GM23338 (cell line): ENCODE results near the gene PIM1. TPM values are rescaled to one million over a fixed set of nuclear protein-coding genes. Genes with fewer than 3 reads are reported as not detected.
A peak's percentile ranks its signal among the peaks of the same experiment; 100 is the strongest.

Experiments
- ATAC-seq: fragments of 200-7000 bp; cut with Tn5 transposase; 3 replicates; pipeline ENCODE4 v1.9.1; 2020
- DNase-seq: peaks from one replicate; pipeline ENCODE4 v3.0.0-alpha.2; 2015; ENCODE audit warnings: low spot score
- H2AFZ ChIP-seq: fragments of 200-600 bp; sonication (generic); 2 replicates; pipeline ENCODE4 v1.8.0; 2016; ENCODE audit warnings: antibody characterized with exemption, mild to moderate bottlenecking, moderate library complexity
- H3F3A ChIP-seq: fragments of 200-600 bp; sonication (generic); replicated peaks from 2 replicates; pipeline ENCODE4 v1.8.0; 2017; ENCODE audit warnings: antibody characterized with exemption, mixed run types, low read depth
- H3K27ac ChIP-seq: fragments of 200-600 bp; sonication (generic); 2 replicates; pipeline ENCODE4 v1.6.1; 2016; ENCODE audit warnings: low read depth
- H3K27me3 ChIP-seq: fragments of 200-600 bp; sonication (generic); 2 replicates; pipeline ENCODE4 v1.8.0; 2016; ENCODE audit warnings: mild to moderate bottlenecking, mixed run types, moderate library complexity; ENCODE audit not compliant: insufficient read depth
- H3K36me3 ChIP-seq: fragments of 200-600 bp; sonication (generic); 2 replicates; pipeline ENCODE4 v1.8.0; 2016; ENCODE audit warnings: mild to moderate bottlenecking; ENCODE audit not compliant: insufficient read depth
- H3K4me1 ChIP-seq: fragments of 200-600 bp; sonication (generic); 2 replicates; pipeline ENCODE4 v1.8.0; 2016; ENCODE audit warnings: mild to moderate bottlenecking, moderate library complexity; ENCODE audit not compliant: insufficient read depth
- H3K4me2 ChIP-seq: fragments of 200-600 bp; sonication (generic); 2 replicates; pipeline ENCODE4 v1.7.1; 2017; ENCODE audit warnings: mixed run types
- H3K4me3 ChIP-seq: fragments of 200-600 bp; sonication (generic); 2 replicates; pipeline ENCODE4 v1.6.1; 2016; ENCODE audit warnings: mixed run types
- H3K79me2 ChIP-seq: fragments of 200-600 bp; sonication (generic); replicated peaks from 2 replicates; pipeline ENCODE4 v1.8.0; 2017; ENCODE audit warnings: mild to moderate bottlenecking; ENCODE audit not compliant: insufficient read depth
- H3K9me2 ChIP-seq: fragments of 200-600 bp; sonication (generic); 2 replicates; pipeline ENCODE4 v1.8.0; 2017; ENCODE audit not compliant: insufficient read depth
- H4K20me1 ChIP-seq: fragments of 200-600 bp; sonication (generic); replicated peaks from 2 replicates; pipeline ENCODE4 v1.8.0; 2017; ENCODE audit warnings: mild to moderate bottlenecking; ENCODE audit not compliant: insufficient read depth
- H3K27ac Mint-ChIP-seq: 2 replicates; pipeline ENCODE4 v1.8.0; 2020; ENCODE audit warnings: inconsistent platforms, mild to moderate bottlenecking, moderate library complexity, mixed read lengths
- H3K27me3 Mint-ChIP-seq: 3 replicates; pipeline ENCODE4 v1.8.0; 2022; ENCODE audit warnings: low read depth, mild to moderate bottlenecking, moderate library complexity, mixed read lengths, inconsistent platforms; ENCODE audit not compliant: insufficient read depth, poor library complexity
- H3K36me3 Mint-ChIP-seq: 3 replicates; pipeline ENCODE4 v1.8.0; 2021; ENCODE audit warnings: low read depth, mild to moderate bottlenecking, inconsistent platforms, moderate library complexity, mixed read lengths
- H3K4me1 Mint-ChIP-seq: 3 replicates; pipeline ENCODE4 v1.8.0; 2020; ENCODE audit warnings: mild to moderate bottlenecking, inconsistent platforms, mixed read lengths
- H3K4me3 Mint-ChIP-seq: 3 replicates; pipeline ENCODE4 v1.8.0; 2021; ENCODE audit warnings: moderate library complexity, mild to moderate bottlenecking, inconsistent platforms, mixed read lengths
- H3K9me3 Mint-ChIP-seq: 3 replicates; pipeline ENCODE4 v1.8.0; 2020; ENCODE audit warnings: moderate library complexity, mild to moderate bottlenecking, inconsistent platforms, mixed read lengths
- CREB1 ChIP-seq: fragments of 250-450 bp; sonication (Bioruptor Pico); IDR thresholded peaks from 2 replicates; pipeline ENCODE4 v1.5.0; 2020; ENCODE audit warnings: low read depth, mild to moderate bottlenecking, moderate library complexity
- CTCF ChIP-seq, 2 experiments: fragments of 200-600 bp in 1 of 2; sonication (generic) in 1 of 2; conservative IDR thresholded peaks; 2 replicates each; pipeline versions ENCODE4 v1.5.1 to v1.6.1; 2016 to 2017; ENCODE audit warnings: antibody characterized with exemption in 2 of 2, low read depth in 2 of 2, mild to moderate bottlenecking in 2 of 2, moderate library complexity in 1 of 2
- ETS1 ChIP-seq: IDR thresholded peaks from 2 replicates; pipeline ENCODE4 v1.6.1; 2016; ENCODE audit warnings: antibody characterized with exemption
- EZH2phosphoT487 ChIP-seq: fragments of 200-600 bp; sonication (generic); IDR thresholded peaks from one replicate; pipeline ENCODE4 v1.8.1; 2018; ENCODE audit warnings: antibody characterized with exemption; ENCODE audit not compliant: unreplicated experiment
- JUNB ChIP-seq: IDR thresholded peaks from one replicate; pipeline ENCODE4 v1.6.1; 2016; ENCODE audit warnings: antibody characterized with exemption; ENCODE audit not compliant: unreplicated experiment
- NANOG ChIP-seq: IDR thresholded peaks from 2 replicates; pipeline ENCODE4 v1.6.1; 2016; ENCODE audit warnings: antibody characterized with exemption, borderline replicate concordance
- STAT1 ChIP-seq: IDR thresholded peaks from one replicate; pipeline ENCODE4 v1.6.1; 2016; ENCODE audit warnings: antibody characterized with exemption; ENCODE audit not compliant: unreplicated experiment
- ZNF114 ChIP-seq: fragments of 250-450 bp; sonication (Bioruptor Pico); IDR thresholded peaks from 2 replicates; pipeline ENCODE4 v1.5.0; 2020; ENCODE audit warnings: mild to moderate bottlenecking, moderate library complexity
- ZNF331 ChIP-seq: fragments of 250-450 bp; sonication (Bioruptor Pico); IDR thresholded peaks from 2 replicates; pipeline ENCODE4 v1.5.0; 2020; ENCODE audit warnings: low read depth, mild to moderate bottlenecking, moderate library complexity
- ZNF462 ChIP-seq: fragments of 250-450 bp; sonication (Bioruptor Pico); IDR thresholded peaks from 2 replicates; pipeline ENCODE4 v1.5.0; 2020; ENCODE audit warnings: mild to moderate bottlenecking, moderate library complexity
- polyA plus RNA-seq: library from polyadenylated mRNA; unstranded; fragments of >200 nt; fragmentation: Nextera tagmentation; extraction: Ambion mirVana; gene quantifications from 2 replicates; pipeline ENCODE4 v1.2.1, GENCODE V29; 2016
- total RNA-seq: library from RNA; depleted of rRNA; stranded (reverse); fragments of >200 nt; shearing (Covaris generic); gene quantifications from 2 replicates; pipeline ENCODE4 v1.2.3, GENCODE V29; 2014
- TF ChIP-seq, protein P1 (sequence below): IDR thresholded peaks from one replicate; pipeline ENCODE4 v1.6.1; 2018; ENCODE audit warnings: antibody characterized with exemption; ENCODE audit not compliant: unreplicated experiment

Gene PIM1
- total and polyA plus RNA-seq, 2 experiments from 2014 or later: 46.0 to 74.2 TPM

DNA sequence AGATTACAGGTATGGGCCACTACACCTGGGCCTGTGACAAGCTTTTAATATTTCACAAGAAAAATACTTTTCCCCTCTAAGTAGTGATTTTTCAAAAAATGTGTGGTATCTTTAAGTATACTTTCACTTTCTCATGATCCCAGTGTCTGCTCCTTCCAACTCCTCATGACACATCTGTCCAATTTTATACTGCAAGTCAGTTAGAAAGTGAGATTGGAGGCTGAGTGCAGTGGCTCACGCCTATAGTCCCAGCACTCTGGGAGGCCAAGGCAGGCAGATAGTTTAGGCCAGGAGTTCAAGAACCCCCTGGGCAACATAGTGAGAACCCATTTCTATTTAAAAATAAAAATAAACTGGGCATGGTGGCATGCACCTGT lies 20.2 kb downstream of the PIM1 start (continued):
- TF ChIP-seq ZNF462 (CRISPR knock-in tag) (no peak), ETS1 (no peak)

DNA sequence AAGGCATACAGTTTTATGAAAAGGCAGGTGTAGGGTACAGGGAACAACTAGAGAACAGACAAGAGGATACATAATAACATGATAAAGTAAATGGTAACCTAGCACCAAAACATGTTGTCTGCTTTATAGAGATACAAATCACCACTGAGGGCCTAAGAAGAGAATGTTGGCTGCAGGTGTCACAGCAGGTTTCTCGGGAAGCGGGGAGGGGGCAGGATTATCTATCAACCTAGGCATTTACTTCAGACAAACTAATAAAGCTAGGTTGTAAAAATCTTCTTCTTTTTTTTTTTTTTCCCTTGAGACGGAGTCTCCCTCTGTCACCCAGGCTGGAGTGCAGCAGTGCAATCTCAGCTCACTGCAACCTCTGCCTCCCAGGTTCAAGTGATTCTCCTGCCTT lies 22.7 kb downstream of the PIM1 start:
- Mint-ChIP-seq H3K4me1 (peaks cover 3% of the 10 kb centered on the region), H3K4me3 (no peak overlapping the region), H3K27me3 (peaks cover 2% of the 10 kb centered on the region), H3K9me3 (no peaks in the 10 kb centered on the region), H3K36me3 (no peaks in the 10 kb centered on the region), H3K27ac (no peak overlapping the region)
- H3F3A ChIP-seq: no peaks in the 10 kb centered on the region
- H4K20me1 ChIP-seq: no peaks in the 10 kb centered on the region
- no peaks in the 10 kb centered on the region for H3K36me3 ChIP-seq
- no peaks in the 10 kb centered on the region for H3K9me2 ChIP-seq
- no peak overlapping the region for H2AFZ ChIP-seq
- DNase-seq (no peak), ATAC-seq (peak; percentile 34; the same call in 2 of the 3 replicates)
- no peaks in the 10 kb centered on the region for H3K27me3 ChIP-seq
- H3K27ac ChIP-seq: no peak overlapping the region
- no peak overlapping the region for H3K4me3 ChIP-seq
- H3K79me2 ChIP-seq: no peaks in the 10 kb centered on the region
- no peak overlapping the region for H3K4me2 ChIP-seq
- 0 out of 2 replicates have a peak, but pooled peaks cover 5% of the 10 kb centered on the region for H3K4me1 ChIP-seq
- TF ChIP-seq JUNB (no peak), CTCF (conservative IDR thresholded peaks at IDR 0.05; ENCODE audit: low read depth in 2 of 2) (no peak), STAT1 (no peak), ETS1 (no peak), CREB1 (no peak), NANOG (no peak), ZNF331 (no peak), EZH2phosphoT487 (no peak), ZNF114 (CRISPR knock-in tag) (no peak)
- TF ChIP-seq, protein P1, sequence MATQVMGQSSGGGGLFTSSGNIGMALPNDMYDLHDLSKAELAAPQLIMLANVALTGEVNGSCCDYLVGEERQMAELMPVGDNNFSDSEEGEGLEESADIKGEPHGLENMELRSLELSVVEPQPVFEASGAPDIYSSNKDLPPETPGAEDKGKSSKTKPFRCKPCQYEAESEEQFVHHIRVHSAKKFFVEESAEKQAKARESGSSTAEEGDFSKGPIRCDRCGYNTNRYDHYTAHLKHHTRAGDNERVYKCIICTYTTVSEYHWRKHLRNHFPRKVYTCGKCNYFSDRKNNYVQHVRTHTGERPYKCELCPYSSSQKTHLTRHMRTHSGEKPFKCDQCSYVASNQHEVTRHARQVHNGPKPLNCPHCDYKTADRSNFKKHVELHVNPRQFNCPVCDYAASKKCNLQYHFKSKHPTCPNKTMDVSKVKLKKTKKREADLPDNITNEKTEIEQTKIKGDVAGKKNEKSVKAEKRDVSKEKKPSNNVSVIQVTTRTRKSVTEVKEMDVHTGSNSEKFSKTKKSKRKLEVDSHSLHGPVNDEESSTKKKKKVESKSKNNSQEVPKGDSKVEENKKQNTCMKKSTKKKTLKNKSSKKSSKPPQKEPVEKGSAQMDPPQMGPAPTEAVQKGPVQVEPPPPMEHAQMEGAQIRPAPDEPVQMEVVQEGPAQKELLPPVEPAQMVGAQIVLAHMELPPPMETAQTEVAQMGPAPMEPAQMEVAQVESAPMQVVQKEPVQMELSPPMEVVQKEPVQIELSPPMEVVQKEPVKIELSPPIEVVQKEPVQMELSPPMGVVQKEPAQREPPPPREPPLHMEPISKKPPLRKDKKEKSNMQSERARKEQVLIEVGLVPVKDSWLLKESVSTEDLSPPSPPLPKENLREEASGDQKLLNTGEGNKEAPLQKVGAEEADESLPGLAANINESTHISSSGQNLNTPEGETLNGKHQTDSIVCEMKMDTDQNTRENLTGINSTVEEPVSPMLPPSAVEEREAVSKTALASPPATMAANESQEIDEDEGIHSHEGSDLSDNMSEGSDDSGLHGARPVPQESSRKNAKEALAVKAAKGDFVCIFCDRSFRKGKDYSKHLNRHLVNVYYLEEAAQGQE: no peak
